HepG2 (cell line): ENCODE measurements around the gene TELO2. TPM values are rescaled to one million over a fixed set of nuclear protein-coding genes. Genes with fewer than 3 reads are reported as not detected.

ENCODE experiments used
- ATAC-seq: fragments of 200-7000 bp; cut with Tn5 transposase; 3 replicates; pipeline ENCODE4 v1.9.1; 2020; ENCODE audit warnings: mild to moderate bottlenecking, moderate library complexity
- BruUV-seq: library from RNA; stranded (reverse); fragments of 400-500 nt; replicated peaks from 2 replicates; lab custom pipeline; 2021; lab: Mats Ljungman, UMichigan
- CTCF ChIA-PET: fragments of 300-600 bp; formaldehyde crosslinking; extraction: SDS; loops from one replicate; lab custom pipeline; 2021; ENCODE audit warnings: low total read pairs, inconsistent platforms, low intra/inter-chr PET ratio; lab: Yijun Ruan, JAX
- POLR2A ChIA-PET: fragments of 350-600 bp; sonication (Branson Sonifier 250); formaldehyde crosslinking; loops from one replicate; lab custom pipeline; 2020; ENCODE audit warnings: antibody characterized with exemption, inconsistent platforms; lab: Yijun Ruan, JAX
- DNase-seq: peaks from one replicate; pipeline ENCODE4 v3.0.0-alpha.2; 2015; ENCODE audit warnings: low spot score
- FAIRE-seq: peaks from 3 replicates; lab custom pipeline; 2011; peaks lifted over from hg19 to GRCh38; lab: Jason Lieb, UNC
- H2AFZ ChIP-seq: one replicate; pipeline ENCODE4 v1.6.1; 2011; ENCODE audit warnings: low read length, inconsistent platforms
- H3K27ac ChIP-seq: fragments of 300-600 bp; 3 replicates; pipeline ENCODE4 v1.8.0; 2011; ENCODE audit warnings: mixed run types, mild to moderate bottlenecking, mixed read lengths, low read length, inconsistent platforms; ENCODE audit not compliant: insufficient read depth; ENCODE audit errors: extremely low read length
- H3K27me3 ChIP-seq, 2 experiments: fragments of 200-600 bp in 1 of 2; 2 replicates in 1 of 2; 3 replicates in 1 of 2; pipeline versions ENCODE4 v1.6.0 to v1.8.0; 2011; ENCODE audit warnings: low read length in 2 of 2, mild to moderate bottlenecking in 2 of 2, moderate library complexity in 2 of 2, inconsistent platforms in 1 of 2; ENCODE audit not compliant: insufficient read depth in 2 of 2, control insufficient read depth in 1 of 2
- H3K36me3 ChIP-seq, 2 experiments: fragments of 200-600 bp in 1 of 2; replicated peaks in 1 of 2; 2 replicates in 1 of 2; 3 replicates in 1 of 2; pipeline versions ENCODE4 v1.5.1 to v1.8.0; 2011; ENCODE audit warnings: low read length in 2 of 2, inconsistent platforms in 1 of 2; ENCODE audit not compliant: insufficient read depth in 2 of 2, control insufficient read depth in 1 of 2
- H3K4me1 ChIP-seq: 2 replicates; pipeline ENCODE4 v1.5.1; 2012; ENCODE audit warnings: low read length, inconsistent platforms; ENCODE audit not compliant: insufficient read depth
- H3K4me2 ChIP-seq: 2 replicates; pipeline ENCODE4 v1.6.0; 2011; ENCODE audit warnings: low read depth, low read length, inconsistent platforms
- H3K4me3 ChIP-seq, 3 experiments: fragments of 200-600 bp in 1 of 3; sonication (generic), shearing (Covaris generic) in 1 of 3; replicated peaks in 1 of 3; 2 replicates each; pipeline ENCODE4 v1.5.1; 2011 to 2016; ENCODE audit warnings: low read length in 3 of 3, inconsistent platforms in 2 of 3, low read depth in 2 of 3, mild to moderate bottlenecking in 2 of 3, control low read depth in 1 of 3, mixed read lengths in 1 of 3; ENCODE audit not compliant: insufficient read depth in 1 of 3
- H3K79me2 ChIP-seq: one replicate; pipeline ENCODE4 v1.6.1; 2011; ENCODE audit warnings: low read length, inconsistent platforms; ENCODE audit not compliant: insufficient read depth
- H3K9ac ChIP-seq: 2 replicates; pipeline ENCODE4 v1.6.0; 2011; ENCODE audit warnings: mild to moderate bottlenecking, low read depth, low read length, inconsistent platforms; ENCODE audit not compliant: insufficient read depth
- H3K9me3 ChIP-seq: 2 replicates; pipeline ENCODE4 v1.5.1; 2012; ENCODE audit warnings: mild to moderate bottlenecking, low read length
- H4K20me1 ChIP-seq: 2 replicates; pipeline ENCODE4 v1.6.0; 2011; ENCODE audit warnings: inconsistent platforms, mild to moderate bottlenecking, low read length, moderate library complexity; ENCODE audit not compliant: insufficient read depth
- PCBP1 ChIP-seq: fragments of 200-400 bp; formaldehyde crosslinking; IDR thresholded peaks from 2 replicates; pipeline ENCODE4 v1.6.1; 2017; ENCODE audit warnings: mild to moderate bottlenecking, low read depth, low read length, borderline replicate concordance
- PRDM4 ChIP-seq: sonication (generic); formaldehyde crosslinking; IDR thresholded peaks from 2 replicates; pipeline ENCODE4 v1.9.0; 2021; ENCODE audit warnings: missing genetic modification reagents, borderline replicate concordance
- WGBS: methylation state at CpG from one replicate; pipeline ENCODE4 v1.1.6; 2017; ENCODE audit warnings: low lambda C conversion rate; 5-methylcytosine and 5-hydroxymethylcytosine counted together
- in situ Hi-C: cut with HindIII; loops from 2 replicates; pipeline ENCODE4 v1.10.0; 2017; ENCODE audit warnings: low pct_unique_long_range_greater_than_20kb; ENCODE audit not compliant: extremely low pct_ligation_motif_present
- intact Hi-C: fragments of 100-400 bp; cut with micrococcal nuclease; formaldehyde crosslinking; loops from one replicate; pipeline ENCODE4 v1.10.0; 2022; ENCODE audit not compliant: unreplicated experiment
- polyA plus RNA-seq, 8 experiments: library from polyadenylated mRNA; depleted of rRNA in 3 of 8; stranded (reverse) in 7 of 8; unstranded in 1 of 8; fragments of >200 nt; fragmentation: Illumina TruSeq in 4 of 8; extraction: Trizol in 4 of 8; gene quantifications; 2 replicates each; pipeline versions ENCODE4 v1.2.1 to v1.2.3, GENCODE V29; 2011 to 2016; ENCODE audit warnings: low read depth in 4 of 8, missing spikeins in 1 of 8, mixed read lengths in 1 of 8; ENCODE audit not compliant: insufficient read depth in 1 of 8
- total RNA-seq, 5 experiments: library from RNA; depleted of rRNA; stranded (reverse); fragments of >200 nt; fragmentation: Illumina TruSeq; extraction: Trizol; gene quantifications; 2 replicates each; pipeline ENCODE4 v1.2.3, GENCODE V29; 2016; ENCODE audit warnings: low read depth in 1 of 5

The TELO2 gene
- total and polyA plus RNA-seq, 2 of the 13 experiments (the other 11 are each of a cell fraction or from before 2014, with no cell fraction given): 10.1 to 17.9 TPM

- ChIA-PET CTCF (no interaction called here), POLR2A (no interaction called here)
- no peak overlapping the region for H2AFZ ChIP-seq
- no peak for TF ChIP-seq PCBP1
- no peak for TF ChIP-seq PRDM4 (CRISPR knock-in tag)
- H3K27me3 ChIP-seq: no peaks in the 10 kb centered on the region
- H3K4me2 ChIP-seq: no peak overlapping the region
- H4K20me1 ChIP-seq: no peaks in the 10 kb centered on the region
- FAIRE-seq: no peak
- H3K36me3 ChIP-seq: no peaks in the 10 kb centered on the region; a peak in 1 of 5 replicates
- in situ Hi-C loops: no loop called here
- peaks cover 12% of the 10 kb centered on the region for H3K4me1 ChIP-seq
- WGBS: 91% methylated on average over 21 of the region's 44 CpGs
- ATAC-seq: no peak
- intact Hi-C loops: no loop called here
- no peak overlapping the region for H3K27ac ChIP-seq
- no peak overlapping the region for H3K9ac ChIP-seq
- DNase-seq: no peak
- no peaks in the 10 kb centered on the region for H3K79me2 ChIP-seq
- no TSS peak for BruUV-seq
- no peak overlapping the region for H3K4me3 ChIP-seq
- no peaks in the 10 kb centered on the region for H3K9me3 ChIP-seq
These were observed 32.9 kb downstream of the TELO2 start for GRCh38 chr16:1525871-1526607.
